NCI-H69 (cell line): ENCODE measurements around the gene CDH13.
"Not testable (repeated sequence)": the region's sequence is repeated elsewhere in the genome, so short reads cannot be mapped to it uniquely, and the experiment has no call there.

Experiments
- DNase-seq: peaks from one replicate; lab custom pipeline; 2025; lab: John Stamatoyannopoulos, UW

CDH13 gene

DNA sequence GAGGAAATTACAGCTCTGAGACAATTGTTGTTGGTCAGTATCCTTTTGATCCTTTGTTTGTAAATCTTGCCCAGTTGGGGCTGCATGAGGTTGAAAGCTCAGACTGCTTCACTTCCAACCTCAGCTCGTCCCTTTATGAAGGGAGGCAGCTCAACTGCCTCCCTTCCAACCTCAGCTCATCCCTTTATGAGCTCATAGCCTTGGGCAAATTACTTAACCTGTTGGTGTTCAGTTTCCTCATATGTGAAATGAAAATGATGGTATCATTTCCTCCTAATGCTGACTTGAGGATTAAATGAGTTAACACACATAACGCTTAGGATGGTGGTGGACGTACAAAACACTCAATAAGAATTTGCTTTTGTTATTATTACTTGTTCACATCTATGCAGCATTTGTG is 265.1 kb downstream of the CDH13 start:
- peak; percentile 24 for DNase-seq

DNA sequence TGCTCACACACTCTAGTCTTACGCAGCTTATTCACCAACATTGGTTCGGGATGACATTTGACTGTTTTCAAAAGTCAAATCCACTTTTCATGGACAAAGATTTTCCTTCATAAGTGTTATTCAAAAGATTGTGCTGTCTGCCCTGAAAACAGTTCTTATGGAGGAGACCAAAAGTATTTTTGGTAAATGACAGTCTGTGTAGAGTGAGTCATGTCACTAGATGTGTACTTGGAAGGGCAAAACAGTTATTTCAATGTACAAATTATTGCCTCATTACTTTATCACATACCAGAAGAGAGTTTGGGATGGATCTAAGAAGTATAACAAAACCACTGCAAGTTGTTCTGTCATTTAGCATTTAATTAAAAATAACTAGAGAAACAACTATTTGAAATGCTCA is 265.6 kb downstream of the CDH13 start:
- no peak for DNase-seq

DNA sequence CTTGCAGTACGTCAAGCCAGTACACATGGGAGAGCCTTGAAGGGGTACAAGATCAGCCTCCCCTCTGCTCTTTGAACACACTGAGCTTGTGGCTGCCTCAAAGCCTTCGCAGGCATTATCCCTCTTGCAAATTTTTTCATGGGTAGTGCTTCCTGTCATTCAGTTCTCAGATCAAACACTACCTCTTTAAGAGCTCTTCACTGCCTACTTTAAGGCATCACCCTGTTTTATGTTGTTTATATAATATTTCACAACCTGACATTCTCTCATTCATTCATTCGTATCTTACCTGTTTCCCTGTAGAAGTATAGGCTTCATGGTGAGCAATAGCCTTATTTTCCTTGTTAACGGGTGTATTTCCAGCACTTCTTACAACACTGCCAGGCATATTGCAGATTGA is 269.1 kb downstream of the CDH13 start:
- DNase-seq: no peak

DNA sequence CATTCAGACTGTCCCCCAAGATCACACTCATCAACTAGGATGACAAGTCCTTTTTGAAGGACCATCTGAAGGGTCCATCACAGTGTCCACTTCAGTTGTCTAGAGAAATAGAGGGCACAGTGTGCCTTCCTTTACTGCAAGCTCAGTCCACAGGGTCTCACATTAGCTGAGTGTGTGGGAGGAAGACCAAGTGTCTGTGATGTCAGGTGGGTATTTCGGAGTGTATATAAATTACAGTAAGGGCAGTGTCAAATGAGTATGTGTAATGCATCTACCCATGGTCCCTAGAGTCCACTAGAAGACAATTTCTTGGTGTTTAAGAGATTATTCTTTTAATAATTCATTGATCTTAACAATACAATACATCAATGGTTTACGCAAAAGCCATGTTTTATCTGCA is 272.2 kb downstream of the CDH13 start:
- DNase-seq: no peak

DNA sequence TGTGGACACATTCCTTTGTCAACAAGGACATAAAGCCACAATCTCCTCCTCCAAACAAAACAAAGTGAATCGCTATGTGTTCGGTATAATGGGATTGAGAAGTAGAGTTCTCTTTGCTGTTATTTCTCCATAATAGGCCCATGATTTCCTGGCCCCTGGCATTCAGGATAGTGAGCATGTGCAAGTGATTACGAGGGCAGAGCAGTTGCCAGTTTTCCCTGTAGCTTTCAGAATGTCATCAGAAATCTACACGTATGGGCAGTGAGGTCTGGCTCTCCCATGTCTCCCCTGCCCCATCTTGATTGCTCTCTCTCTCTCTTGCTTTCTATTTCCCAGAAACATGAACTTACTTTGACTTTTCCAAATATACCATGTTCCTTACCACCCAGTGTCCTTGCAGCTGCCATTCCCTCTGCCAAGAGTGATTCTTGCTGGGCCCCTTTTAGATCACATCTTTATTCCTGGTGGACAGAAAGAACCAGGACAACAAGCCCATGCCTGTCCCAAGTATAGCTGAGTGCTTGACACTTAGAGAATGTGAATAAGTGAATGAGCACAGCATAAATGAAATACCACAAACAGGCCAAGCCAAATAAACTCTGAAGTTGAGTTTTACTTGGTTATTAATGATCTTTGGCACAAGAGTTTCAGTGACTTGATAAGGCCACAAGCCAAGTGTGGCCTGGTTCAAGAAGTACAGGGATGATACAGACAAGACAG is 273.1 kb downstream of the CDH13 start:
- no peak for DNase-seq

DNA sequence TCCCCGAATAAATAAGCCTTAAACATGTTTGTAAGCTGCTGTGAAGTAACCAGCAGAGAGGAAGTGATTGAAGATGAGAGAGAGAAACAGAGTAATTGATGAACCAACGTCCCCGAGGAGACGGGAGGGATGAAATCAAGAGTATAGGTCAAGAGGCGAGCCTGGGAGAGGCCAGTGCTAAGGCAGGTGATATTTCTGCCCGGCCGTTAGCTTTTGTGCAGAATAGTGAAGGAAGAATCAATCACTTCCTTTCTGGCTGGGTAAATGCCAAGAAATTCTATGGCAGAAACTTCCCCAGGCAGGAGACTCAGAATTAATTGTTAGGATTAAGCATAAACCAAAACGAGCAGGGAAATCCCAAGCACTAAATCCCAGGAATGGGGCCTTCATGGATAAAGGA is 273.8 kb downstream of the CDH13 start:
- no peak for DNase-seq

DNA sequence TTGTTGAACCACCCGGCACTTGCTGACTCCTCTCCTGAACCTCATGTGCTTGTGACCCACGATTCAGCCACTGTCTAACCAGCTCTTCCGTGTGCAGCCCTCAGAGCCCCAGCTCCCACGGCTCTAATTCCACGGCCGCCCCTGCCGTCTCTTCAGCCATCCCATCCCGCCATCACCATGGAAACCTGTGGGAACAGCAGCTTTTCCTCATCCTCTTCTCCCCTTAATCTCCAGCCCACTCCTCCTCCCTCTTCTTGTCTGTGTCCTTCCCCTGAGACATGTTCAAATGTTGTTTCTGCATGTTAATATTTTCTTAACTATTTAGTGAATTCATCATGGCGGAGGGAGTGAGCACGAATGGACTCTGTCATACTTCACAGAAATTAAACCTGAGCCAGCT is 285.2 kb downstream of the CDH13 start:
- no peak for DNase-seq

DNA sequence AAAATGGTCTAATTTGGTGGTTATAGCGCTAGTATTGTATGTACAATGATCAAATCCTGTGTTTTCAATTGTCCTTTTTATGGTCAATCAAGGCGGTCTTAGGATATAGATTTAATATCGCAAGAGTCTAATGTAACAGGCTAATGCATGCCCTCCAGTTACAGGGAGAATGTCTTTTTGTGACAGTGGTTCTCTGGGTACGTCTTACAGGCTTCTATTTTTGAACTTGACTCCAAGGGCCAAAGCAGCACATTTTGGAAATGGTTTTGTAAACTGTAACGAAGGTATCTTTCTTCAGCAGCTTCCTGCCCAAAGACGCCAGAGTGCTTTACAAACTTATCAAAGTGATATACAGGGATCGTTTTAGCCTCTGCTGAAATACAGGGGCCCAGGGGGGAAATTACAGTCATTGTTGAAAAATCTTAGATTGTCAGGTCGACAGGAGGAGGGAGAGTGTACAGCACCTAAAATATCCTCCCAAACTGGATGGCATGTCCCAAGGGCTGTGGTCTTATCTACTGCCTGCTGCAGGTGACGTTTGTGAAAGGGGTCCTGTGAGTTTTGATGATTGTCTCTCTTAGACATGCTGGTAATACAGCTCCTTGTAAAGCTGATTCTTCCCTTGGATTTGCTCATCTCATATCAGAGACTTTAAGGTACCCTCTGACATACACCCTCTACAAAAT is 288.5 kb downstream of the CDH13 start:
- DNase-seq: no peak

DNA sequence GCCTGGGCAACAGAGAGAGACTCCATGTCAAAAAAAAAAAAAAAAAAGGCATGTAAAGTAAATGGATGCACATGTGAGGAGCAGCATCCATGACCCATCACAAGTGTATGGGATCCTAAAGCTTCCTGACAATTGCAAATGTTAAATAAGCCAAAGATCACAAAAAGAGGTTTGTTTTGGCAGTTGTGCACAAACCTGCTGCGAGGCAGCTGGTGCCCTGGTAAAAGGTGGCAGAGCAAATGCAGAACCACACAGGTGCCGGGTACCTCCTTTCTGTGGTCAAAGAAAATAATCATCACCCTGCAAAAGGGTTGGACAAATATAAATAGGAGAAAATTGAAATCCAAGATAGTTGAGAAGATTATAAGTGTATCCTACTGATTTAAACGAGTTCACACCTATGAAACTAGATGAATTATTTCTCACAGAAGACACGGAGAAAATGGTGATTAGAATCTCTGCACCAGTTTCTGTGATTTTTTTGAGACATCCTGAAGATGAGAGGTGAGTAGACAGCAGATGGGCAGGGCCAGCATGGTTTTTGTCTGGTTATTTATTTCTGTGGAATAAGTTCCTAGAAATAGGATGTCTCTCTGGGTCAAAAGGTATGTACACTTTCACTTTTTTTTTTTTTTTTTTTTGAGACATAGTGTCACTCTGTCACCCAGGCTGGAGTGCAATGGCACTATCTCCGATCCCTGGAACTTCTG is 291.3 kb downstream of the CDH13 start:
- peak; percentile 77 for DNase-seq

DNA sequence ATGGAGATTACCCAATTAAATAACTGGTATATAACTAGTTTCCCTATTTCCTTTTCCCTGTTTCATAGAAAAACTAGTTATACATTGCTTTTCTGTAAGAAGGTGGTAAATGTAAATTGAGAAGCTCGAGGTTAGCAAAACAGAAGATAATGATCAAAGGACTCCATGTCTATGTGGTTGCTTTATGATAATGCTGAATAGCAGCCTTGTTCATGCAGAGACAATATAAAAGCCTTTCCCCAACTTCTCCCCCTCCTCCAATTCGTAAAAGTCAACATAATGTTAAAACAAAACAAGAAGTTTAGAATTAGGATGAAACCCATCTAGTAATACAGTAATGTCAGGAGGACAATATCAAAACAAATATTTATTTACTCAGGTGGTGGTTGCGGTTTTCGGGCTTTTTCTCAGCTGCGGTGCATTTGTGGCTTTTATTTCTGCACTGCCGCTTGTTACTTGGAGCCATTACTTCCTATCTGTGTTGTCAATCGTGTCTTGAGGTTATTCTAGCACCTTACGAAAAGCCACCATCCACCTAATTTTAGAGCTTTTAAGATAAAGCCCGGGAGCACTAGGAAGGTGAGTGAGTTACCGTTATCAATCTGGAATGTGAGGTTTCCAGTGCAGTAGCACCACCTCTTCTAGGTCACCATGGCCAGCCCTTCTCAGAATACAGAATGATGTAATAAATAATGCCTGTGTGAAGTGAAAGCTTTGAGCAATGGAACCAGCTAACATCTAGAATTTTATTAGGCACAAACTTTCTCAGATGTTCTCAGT is 297.5 kb downstream of the CDH13 start:
- DNase-seq: peak; percentile 15

DNA sequence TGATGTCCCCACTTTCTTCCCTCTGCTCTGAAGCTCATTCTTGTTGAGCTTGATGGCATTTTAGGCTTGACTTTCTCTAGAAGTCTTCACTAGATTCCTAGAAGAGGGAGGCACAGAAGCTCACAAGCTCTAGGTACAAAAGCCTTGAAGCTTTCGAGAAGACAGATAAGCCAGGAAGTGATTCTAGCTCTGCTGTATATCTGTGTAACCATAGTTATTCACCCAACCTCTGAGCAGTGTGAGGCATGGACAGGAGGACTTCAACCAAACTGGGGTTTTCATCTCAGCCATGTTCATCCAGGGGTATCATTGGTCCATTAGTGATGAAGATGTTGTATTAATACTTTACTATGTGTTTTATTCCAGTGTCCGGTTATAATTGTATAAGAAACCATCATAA is 299.7 kb downstream of the CDH13 start:
- no peak for DNase-seq

DNA sequence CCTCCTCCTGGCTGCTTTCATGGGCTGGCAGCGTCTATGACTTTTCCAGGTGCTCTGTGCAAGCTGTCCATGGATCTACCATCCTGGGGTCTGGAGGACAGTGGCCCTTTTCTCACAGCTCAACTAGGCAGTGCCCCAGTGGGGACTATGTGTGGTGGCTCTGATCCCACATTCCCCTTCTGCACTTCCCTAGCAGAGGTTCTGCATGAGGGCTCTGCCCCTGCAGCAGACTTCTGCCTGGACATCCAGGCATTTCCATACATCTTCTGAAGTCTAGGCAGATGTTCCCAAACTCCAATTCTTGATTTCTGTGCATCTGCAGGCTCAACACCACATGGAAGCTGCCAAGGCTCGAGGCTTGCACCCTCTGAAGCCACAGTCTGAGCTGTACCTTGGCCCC is 307.2 kb downstream of the CDH13 start:
- DNase-seq: not testable (repeated sequence)

DNA sequence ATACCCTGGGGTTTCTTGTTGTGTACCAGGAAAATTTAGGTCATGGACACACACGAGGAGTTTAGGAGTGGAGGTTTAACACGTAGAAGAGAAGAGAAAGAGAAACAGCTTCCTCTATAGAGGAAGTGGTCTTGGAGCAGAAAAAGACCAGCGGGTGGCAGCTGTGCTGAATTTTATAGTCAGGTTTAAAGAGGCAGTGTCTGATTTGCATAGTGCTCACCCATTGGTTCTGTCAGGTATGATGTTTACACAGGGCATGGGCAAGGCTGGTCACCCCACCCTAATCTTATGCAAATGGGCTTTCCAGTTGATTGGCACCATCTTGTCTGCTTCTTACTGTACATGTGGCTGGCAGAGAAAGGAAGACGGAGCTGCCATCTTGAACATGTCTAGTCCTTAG is 309.0 kb downstream of the CDH13 start:
- DNase-seq: peak; percentile 14

DNA sequence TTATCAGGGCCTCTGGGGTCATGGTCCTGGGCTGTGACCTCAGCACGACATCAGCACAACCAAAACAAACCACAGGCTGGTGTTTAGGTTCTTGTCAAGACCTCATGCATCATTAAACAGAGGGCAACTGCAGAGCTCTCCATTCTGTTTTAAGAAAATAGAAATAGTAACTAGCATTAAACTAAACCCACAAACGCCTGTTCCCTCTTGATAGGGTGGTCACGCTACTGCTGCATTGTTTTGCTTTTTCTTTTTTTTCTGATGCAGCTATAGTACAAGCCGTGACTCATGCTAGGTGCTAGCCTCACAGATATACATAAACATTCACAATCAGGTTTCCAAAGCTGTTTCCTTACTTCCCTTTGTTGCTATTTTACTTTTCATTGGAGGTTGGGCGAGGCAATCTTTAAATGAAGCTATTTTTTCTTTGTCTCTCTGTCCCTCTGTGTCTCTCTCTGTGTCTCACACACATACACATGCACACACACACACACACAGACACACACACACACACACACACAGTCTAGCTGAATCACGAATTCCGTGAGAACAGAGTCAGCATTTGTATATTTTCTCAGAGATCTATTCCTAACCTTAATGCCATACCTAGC is 310.3 kb downstream of the CDH13 start:
- no peak for DNase-seq

DNA sequence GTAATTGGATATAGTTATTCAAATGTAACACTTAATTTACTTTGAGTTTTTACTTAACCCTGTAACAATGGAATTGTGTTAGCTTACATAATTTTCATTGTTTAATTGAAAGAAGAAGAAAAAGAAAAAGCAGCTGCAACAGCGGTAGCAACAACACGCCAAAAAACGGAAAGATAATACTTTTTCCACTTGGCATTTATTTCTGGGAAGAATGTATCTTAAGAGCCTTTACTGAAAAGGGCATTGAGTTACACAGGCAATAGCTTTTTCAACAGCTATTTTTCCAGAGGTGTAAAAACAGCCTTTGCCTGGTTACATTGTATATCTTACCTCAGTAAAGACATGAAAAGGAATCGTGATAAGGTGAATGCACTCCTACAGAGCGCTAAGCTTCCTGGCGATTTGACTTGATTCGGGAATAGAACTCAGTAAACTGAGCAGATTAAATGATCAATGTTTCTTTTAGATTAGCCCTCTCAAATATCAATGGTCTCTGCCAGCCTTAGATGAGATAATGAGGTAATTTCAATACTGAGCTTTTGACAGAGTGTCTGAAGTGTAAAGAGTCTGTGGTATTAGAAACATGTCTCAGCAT is 311.3 kb downstream of the CDH13 start:
- no peak for DNase-seq

DNA sequence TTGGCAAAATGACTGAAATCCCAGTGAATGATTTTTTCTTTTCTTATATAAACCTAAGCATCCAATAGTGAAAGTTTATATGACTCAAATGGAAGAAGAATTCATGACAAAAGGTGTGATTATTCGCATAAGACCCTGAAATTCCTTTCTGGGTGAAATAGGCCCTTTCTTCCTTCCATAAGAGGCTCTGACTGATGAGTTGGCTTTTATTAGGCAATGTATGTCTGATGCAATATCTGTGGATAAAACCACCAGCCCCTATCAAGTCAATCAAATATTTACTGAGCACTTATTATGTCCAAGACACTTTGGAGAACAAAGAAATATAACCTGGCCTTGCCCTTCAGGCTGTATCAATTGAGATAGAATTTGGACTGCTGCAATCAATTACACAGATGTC is 316.6 kb downstream of the CDH13 start:
- peak; percentile 6 for DNase-seq

DNA sequence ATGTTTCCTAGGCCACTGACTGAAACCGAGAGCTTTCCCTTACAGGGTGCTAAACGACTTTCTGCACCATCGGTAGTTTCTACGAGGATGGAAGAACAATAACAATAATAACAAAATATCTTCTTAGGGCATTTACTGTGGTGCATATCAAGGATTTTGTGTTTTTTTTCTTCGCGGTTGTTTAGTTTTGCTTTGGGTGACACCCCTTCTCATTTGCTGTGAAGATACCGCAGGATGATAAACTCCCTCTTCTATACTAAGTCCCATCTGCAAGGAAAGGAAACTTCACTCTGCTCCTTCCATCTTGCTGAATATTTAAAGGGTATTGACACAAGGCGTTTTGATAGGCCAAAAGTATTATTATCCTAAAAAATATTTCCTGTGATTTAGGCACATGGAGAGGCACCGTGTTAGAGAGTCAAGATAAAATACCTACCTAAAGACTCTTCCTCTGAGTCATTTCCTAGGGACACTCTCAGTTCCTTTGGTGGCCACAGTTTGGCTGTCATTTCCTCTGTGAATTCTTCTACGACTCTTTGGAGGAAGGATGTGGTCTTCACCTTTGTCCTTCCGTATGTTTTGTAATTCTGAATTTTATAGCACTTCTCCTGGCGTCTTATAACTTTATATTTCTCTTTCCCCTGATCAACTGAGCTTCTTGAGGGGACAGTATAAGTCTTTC is 318.8 kb downstream of the CDH13 start:
- DNase-seq: no peak

DNA sequence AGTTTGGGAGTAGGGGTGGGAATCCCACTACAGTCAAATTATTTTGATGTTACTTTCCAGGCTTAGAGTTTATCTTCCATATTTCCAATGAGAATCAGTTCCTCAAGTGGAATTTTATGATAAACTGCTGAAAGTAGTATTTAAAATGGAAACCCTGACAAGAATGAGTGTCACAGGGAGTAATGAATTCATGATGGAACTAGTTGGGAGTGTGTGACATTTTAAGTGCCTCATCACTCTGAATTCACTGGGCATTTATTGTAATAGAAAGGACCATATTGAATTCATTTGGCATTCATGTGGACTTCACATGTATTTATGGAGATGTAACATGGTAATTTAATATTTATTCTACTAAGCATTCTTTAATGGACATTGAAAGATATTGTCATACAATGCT is 320.9 kb downstream of the CDH13 start:
- no peak for DNase-seq

DNA sequence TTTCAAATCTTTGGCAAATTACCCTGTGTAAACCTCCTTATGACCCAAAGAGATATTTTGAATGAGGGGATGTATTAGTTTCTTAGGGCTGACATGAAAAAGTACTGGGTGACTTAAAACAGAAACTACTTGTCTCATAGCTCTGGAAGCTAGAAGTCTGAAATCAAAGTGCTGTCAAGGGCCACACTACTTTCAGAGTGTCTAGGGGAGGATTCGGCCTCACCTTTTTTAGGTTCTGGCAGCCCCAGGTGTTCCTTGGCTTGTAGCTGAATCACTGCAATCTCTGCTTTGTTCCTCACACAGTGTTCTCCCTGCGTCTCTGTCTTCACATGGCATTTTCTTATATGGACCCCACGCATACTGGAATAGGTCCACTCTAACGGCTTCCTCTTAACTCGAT is 322.2 kb downstream of the CDH13 start:
- no peak for DNase-seq

DNA sequence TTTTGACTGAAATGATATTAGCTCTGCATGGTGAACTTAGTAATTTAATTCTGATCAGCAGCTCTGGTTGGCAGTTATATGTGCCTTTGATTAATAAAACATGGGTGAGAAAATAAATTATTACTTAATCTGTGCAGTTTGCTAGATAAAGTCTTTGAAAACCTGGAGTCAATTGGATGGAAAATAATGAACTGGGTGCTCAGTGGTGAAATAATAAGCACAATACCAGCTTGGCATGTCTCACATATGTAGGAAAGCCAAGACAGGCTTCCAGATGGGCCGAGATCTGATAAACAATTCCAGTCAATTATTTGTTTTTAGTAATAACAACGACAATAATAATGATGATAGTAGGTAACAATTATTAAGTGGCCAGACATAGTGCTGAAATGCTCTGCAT is 326.7 kb downstream of the CDH13 start:
- DNase-seq: no peak
